ENCODE measurements around the gene TMEM178A. TPM values are rescaled to one million over a fixed set of nuclear protein-coding genes. Genes with fewer than 3 reads are reported as not detected.

Gene TMEM178A
- total RNA-seq, 1 donor from 2014 or later, result 12.3 TPM

GRCh38 chr2:39686456-39686855 is 20.7 kb downstream of the TMEM178A start:
- H3K27ac Mint-ChIP-seq (ENCODE audit: unreplicated experiment), result no peak overlapping the region
- peaks cover 8% of the 10 kb centered on the region for H3K4me1 Mint-ChIP-seq
- no peaks in the 10 kb centered on the region for H3K27me3 Mint-ChIP-seq (ENCODE audit: low read depth)
- H3K36me3 Mint-ChIP-seq (ENCODE audit: low read depth), result peaks cover 3% of the 10 kb centered on the region
- TF ChIP-seq CTCF (conservative IDR thresholded peaks at IDR 0.05), result no peak
- no peak for DNase-seq (ENCODE audit: low read depth, low spot score)
- H3K9me3 Mint-ChIP-seq, result peaks cover 3% of the 10 kb centered on the region
- H3K4me3 Mint-ChIP-seq, result no peak overlapping the region

GRCh38 chr2:39688181-39688580 is 22.5 kb downstream of the TMEM178A start:
- peaks cover 9% of the 10 kb centered on the region for H3K4me1 Mint-ChIP-seq
- no peak for TF ChIP-seq CTCF (conservative IDR thresholded peaks at IDR 0.05)
- peaks cover 3% of the 10 kb centered on the region for H3K9me3 Mint-ChIP-seq
- H3K27me3 Mint-ChIP-seq (ENCODE audit: low read depth), result no peaks in the 10 kb centered on the region
- no peak for DNase-seq (ENCODE audit: low read depth, low spot score)
- H3K36me3 Mint-ChIP-seq (ENCODE audit: low read depth), result peaks cover 5% of the 10 kb centered on the region
- H3K4me3 Mint-ChIP-seq, result no peak overlapping the region
- H3K27ac Mint-ChIP-seq (ENCODE audit: unreplicated experiment), result no peak overlapping the region

- H3K27ac Mint-ChIP-seq (ENCODE audit: unreplicated experiment), result no peak overlapping the region
- H3K36me3 Mint-ChIP-seq (ENCODE audit: low read depth), result peaks cover 5% of the 10 kb centered on the region
- no peak for DNase-seq (ENCODE audit: low read depth, low spot score)
- peaks cover 3% of the 10 kb centered on the region for H3K9me3 Mint-ChIP-seq
- no peak overlapping the region for H3K4me3 Mint-ChIP-seq
- no peaks in the 10 kb centered on the region for H3K27me3 Mint-ChIP-seq (ENCODE audit: low read depth)
- no peak for TF ChIP-seq CTCF (conservative IDR thresholded peaks at IDR 0.05)
- peaks cover 11% of the 10 kb centered on the region for H3K4me1 Mint-ChIP-seq
Observed at GRCh38 chr2:39689272-39689841, 23.6 kb downstream of the TMEM178A start.

GRCh38 chr2:39689876-39690275 is 24.2 kb downstream of the TMEM178A start:
- Mint-ChIP-seq H3K36me3 (ENCODE audit: low read depth) (peaks cover 5% of the 10 kb centered on the region), H3K4me3 (no peak overlapping the region), H3K27me3 (ENCODE audit: low read depth) (no peaks in the 10 kb centered on the region), H3K9me3 (peaks cover 3% of the 10 kb centered on the region), H3K27ac (ENCODE audit: unreplicated experiment) (no peak overlapping the region), H3K4me1 (peaks cover 11% of the 10 kb centered on the region)
- no peak for DNase-seq (ENCODE audit: low read depth, low spot score)
- no peak for TF ChIP-seq CTCF (conservative IDR thresholded peaks at IDR 0.05)

- Mint-ChIP-seq H3K4me3 (no peak overlapping the region), H3K27me3 (ENCODE audit: low read depth) (no peaks in the 10 kb centered on the region), H3K4me1 (peaks cover 32% of the 10 kb centered on the region), H3K36me3 (ENCODE audit: low read depth) (peaks cover 5% of the 10 kb centered on the region), H3K9me3 (peaks cover 3% of the 10 kb centered on the region), H3K27ac (ENCODE audit: unreplicated experiment) (no peak overlapping the region)
- no peak for DNase-seq (ENCODE audit: low read depth, low spot score)
- TF ChIP-seq CTCF (conservative IDR thresholded peaks at IDR 0.05), result no peak
Observed at GRCh38 chr2:39693245-39693644, 27.5 kb downstream of the TMEM178A start.

Data from neural crest cell (in vitro differentiated cells).